CD4-positive, alpha-beta memory T cell (primary cell): Measurements from ENCODE around the gene AGO1. TPM values are rescaled to one million over a fixed set of nuclear protein-coding genes. Genes with fewer than 3 reads are reported as not detected.
"Not testable (repeated sequence)": the region's sequence is repeated elsewhere in the genome, so short reads cannot be mapped to it uniquely, and the experiment has no call there.

ENCODE experiments used
- CTCF ChIA-PET: fragments of 350-600 bp; sonication (Branson Sonifier 250); formaldehyde crosslinking; loops from one replicate; lab custom pipeline; 2021; ENCODE audit warnings: inconsistent platforms; ENCODE audit not compliant: partially characterized antibody; lab: Charles Lee
- POLR2A ChIA-PET: fragments of 350-600 bp; sonication (Branson Sonifier 250); formaldehyde crosslinking; loops from one replicate; lab custom pipeline; 2021; ENCODE audit not compliant: partially characterized antibody; lab: Charles Lee
- DNase-seq, 5 donors: peaks; one replicate each; pipeline versions ENCODE4 v3.0.0 to v3.0.0-alpha.2; 2020 to 2022; ENCODE audit warnings: mixed read lengths in 1 of 5
- H3K27ac ChIP-seq: one replicate; pipeline ENCODE4 v1.7.0; 2013; ENCODE audit warnings: low read depth, low read length
- H3K27me3 ChIP-seq: 2 replicates; pipeline ENCODE4 v1.7.0; 2013; ENCODE audit warnings: mild to moderate bottlenecking, low read length, moderate library complexity; ENCODE audit not compliant: insufficient read depth
- H3K36me3 ChIP-seq: 2 replicates; pipeline ENCODE4 v1.7.0; 2013; ENCODE audit warnings: mild to moderate bottlenecking, low read length, moderate library complexity; ENCODE audit not compliant: insufficient read depth
- H3K4me1 ChIP-seq: 2 replicates; pipeline ENCODE4 v1.7.0; 2013; ENCODE audit warnings: mild to moderate bottlenecking, low read length, moderate library complexity; ENCODE audit not compliant: insufficient read depth
- H3K4me3 ChIP-seq, 2 donors: one replicate each; pipeline ENCODE4 v1.7.0; 2013; ENCODE audit warnings: low read length in 2 of 2, mild to moderate bottlenecking in 1 of 2
- H3K9me3 ChIP-seq, 2 donors: one replicate each; pipeline ENCODE4 v1.7.0; 2013; ENCODE audit warnings: low read length in 2 of 2, control low read depth in 1 of 2; ENCODE audit not compliant: control insufficient read depth in 1 of 2
- H3K27ac Mint-ChIP-seq, 7 donors: one replicate each; pipeline ENCODE4 v1.8.0; 2020 to 2021; ENCODE audit warnings: mixed read lengths in 7 of 7, mild to moderate bottlenecking in 6 of 7, inconsistent platforms in 3 of 7, moderate library complexity in 3 of 7
- H3K27me3 Mint-ChIP-seq, 2 donors: one replicate each; pipeline ENCODE4 v1.8.0; 2020 to 2021; ENCODE audit warnings: mixed read lengths in 2 of 2
- H3K36me3 Mint-ChIP-seq, 2 donors: one replicate each; pipeline ENCODE4 v1.8.0; 2020 to 2021; ENCODE audit warnings: mixed read lengths in 2 of 2, inconsistent platforms in 1 of 2, mild to moderate bottlenecking in 1 of 2
- H3K4me1 Mint-ChIP-seq, 4 donors: one replicate each; pipeline ENCODE4 v1.8.0; 2020 to 2021; ENCODE audit warnings: mixed read lengths in 4 of 4, mild to moderate bottlenecking in 1 of 4
- H3K4me3 Mint-ChIP-seq, 8 donors: one replicate each; pipeline ENCODE4 v1.8.0; 2020 to 2021; ENCODE audit warnings: mixed read lengths in 8 of 8, mild to moderate bottlenecking in 7 of 8, moderate library complexity in 6 of 8, inconsistent platforms in 3 of 8
- H3K9me3 Mint-ChIP-seq, 8 donors: one replicate each; pipeline ENCODE4 v1.8.0; 2020 to 2021; ENCODE audit warnings: mixed read lengths in 8 of 8, mild to moderate bottlenecking in 5 of 8, inconsistent platforms in 3 of 8, moderate library complexity in 1 of 8
- intact Hi-C: fragments of 100-400 bp; cut with micrococcal nuclease; formaldehyde crosslinking; loops from one replicate; pipeline ENCODE4 v1.15.1; 2023
- polyA plus RNA-seq, 2 donors: library from polyadenylated mRNA; unstranded; fragments of 300-500 nt; fragmentation: Illumina TruSeq; gene quantifications; one replicate each; pipeline ENCODE4 v1.2.3, GENCODE V29; 2021
- total RNA-seq, 2 experiments: library from RNA; stranded (reverse); gene quantifications; one replicate each; pipeline ENCODE4 v1.2.3, GENCODE V29; 2021

AGO1 gene
- total and polyA plus RNA-seq, 4 experiments from 2014 or later = 7.4 to 27.3 (median 17.8) TPM

- H3K27me3 ChIP-seq, H3K4me1 ChIP-seq, H3K4me3 Mint-ChIP-seq, H3K27ac ChIP-seq, DNase-seq, H3K4me3 ChIP-seq, H3K27me3 Mint-ChIP-seq, POLR2A ChIA-PET, H3K4me1 Mint-ChIP-seq, H3K27ac Mint-ChIP-seq, H3K9me3 ChIP-seq, H3K9me3 Mint-ChIP-seq, H3K36me3 ChIP-seq, intact Hi-C loops, CTCF ChIA-PET: not testable (repeated sequence)
- peaks cover 23 to 27% of the 10 kb centered on the region in 2 donors for H3K36me3 Mint-ChIP-seq
These were observed 81.3 kb downstream of the AGO1 start for GRCh38 chr1:35964277-35964676.

GRCh38 chr1:35968396-35968795 is 85.4 kb downstream of the AGO1 start:
- no peak overlapping the region for H3K27ac Mint-ChIP-seq
- no peaks in the 10 kb centered on the region for H3K4me1 ChIP-seq
- H3K27me3 Mint-ChIP-seq = no peaks in the 10 kb centered on the region
- CTCF ChIA-PET = no interaction called here
- peaks cover 0 to 9% (median 1%) of the 10 kb centered on the region in 4 donors for H3K4me1 Mint-ChIP-seq
- DNase-seq = no peak
- no peak overlapping the region for H3K27ac ChIP-seq
- POLR2A ChIA-PET = no interaction called here
- intact Hi-C loops = no loop called here
- H3K4me3 ChIP-seq = no peak overlapping the region
- H3K36me3 ChIP-seq = peaks cover 18% of the 10 kb centered on the region
- no peak overlapping the region for H3K4me3 Mint-ChIP-seq
- H3K36me3 Mint-ChIP-seq = peaks cover 36 to 42% of the 10 kb centered on the region in 2 donors
- H3K9me3 Mint-ChIP-seq = no peaks in the 10 kb centered on the region
- H3K27me3 ChIP-seq = no peaks in the 10 kb centered on the region
- no peaks in the 10 kb centered on the region for H3K9me3 ChIP-seq

- H3K27me3 ChIP-seq = no peaks in the 10 kb centered on the region
- Mint-ChIP-seq H3K4me3 (no peak overlapping the region), H3K36me3 (peaks cover 54 to 56% of the 10 kb centered on the region in 2 donors), H3K27me3 (no peaks in the 10 kb centered on the region), H3K9me3 (no peaks in the 10 kb centered on the region), H3K4me1 (peaks cover 4 to 14% (median 10%) of the 10 kb centered on the region in 4 donors), H3K27ac (no peak overlapping the region)
- H3K9me3 ChIP-seq = no peaks in the 10 kb centered on the region
- no peaks in the 10 kb centered on the region for H3K4me1 ChIP-seq
- DNase-seq = no peak
- intact Hi-C loops = no loop called here
- no peak overlapping the region for H3K4me3 ChIP-seq
- H3K27ac ChIP-seq = no peak overlapping the region
- CTCF ChIA-PET = no interaction called here
- POLR2A ChIA-PET = no interaction called here
- H3K36me3 ChIP-seq = peaks cover 18% of the 10 kb centered on the region
These were observed 88.6 kb downstream of the AGO1 start for GRCh38 chr1:35971601-35972000.

- POLR2A ChIA-PET, H3K9me3 ChIP-seq, intact Hi-C loops, H3K4me3 ChIP-seq, DNase-seq, H3K27me3 ChIP-seq, H3K4me3 Mint-ChIP-seq, H3K27ac Mint-ChIP-seq, H3K27me3 Mint-ChIP-seq, H3K27ac ChIP-seq, H3K4me1 ChIP-seq, CTCF ChIA-PET, H3K9me3 Mint-ChIP-seq: not testable (repeated sequence)
- Mint-ChIP-seq H3K36me3 (peaks cover 53 to 56% of the 10 kb centered on the region in 2 donors), H3K4me1 (peaks cover 4 to 14% (median 10%) of the 10 kb centered on the region in 4 donors)
- peaks cover 18% of the 10 kb centered on the region for H3K36me3 ChIP-seq
These were observed 89.6 kb downstream of the AGO1 start for GRCh38 chr1:35972631-35973030.

GRCh38 chr1:35980090-35980489 is 97.1 kb downstream of the AGO1 start:
- H3K9me3 Mint-ChIP-seq = no peaks in the 10 kb centered on the region
- H3K9me3 ChIP-seq = no peaks in the 10 kb centered on the region
- H3K4me3 Mint-ChIP-seq = no peak overlapping the region
- H3K27me3 Mint-ChIP-seq = no peaks in the 10 kb centered on the region
- H3K27me3 ChIP-seq = no peaks in the 10 kb centered on the region
- H3K27ac ChIP-seq = no peak overlapping the region
- intact Hi-C loops = no loop called here
- peaks cover 4% of the 10 kb centered on the region for H3K36me3 ChIP-seq
- ChIA-PET CTCF (no interaction called here), POLR2A (no interaction called here)
- H3K4me1 ChIP-seq = no peaks in the 10 kb centered on the region
- H3K4me1 Mint-ChIP-seq = peaks cover 3 to 5% (median 5%) of the 10 kb centered on the region in 4 donors
- H3K36me3 Mint-ChIP-seq = peaks cover 42 to 46% of the 10 kb centered on the region in 2 donors
- no peak for DNase-seq
- no peak overlapping the region for H3K4me3 ChIP-seq
- no peak overlapping the region for H3K27ac Mint-ChIP-seq

Other genes starting within 250 kb of the AGO1 start
- gene PSMB2, start 241.7 kb upstream of the AGO1 start, total RNA-seq = 10 to 100 TPM; 25.5 to 28.2 TPM
- 10 to 100 TPM; 71.0 to 73.2 TPM for gene PSMB2, start 241.7 kb upstream of the AGO1 start, polyA plus RNA-seq
- gene C1orf216, start 164.3 kb upstream of the AGO1 start, total RNA-seq = 10 to 100 TPM in 1 of 2 experiments, 1 to 10 TPM in 1; 8.5 to 10.8 TPM
- 10 to 100 TPM; 13.8 to 15.2 TPM for gene C1orf216, start 164.3 kb upstream of the AGO1 start, polyA plus RNA-seq
- gene CLSPN, start 113.2 kb upstream of the AGO1 start, total RNA-seq = under 1 TPM; 0.28 to 0.90 TPM
- gene CLSPN, start 113.2 kb upstream of the AGO1 start, polyA plus RNA-seq = under 1 TPM; 0.17 to 0.43 TPM
- 10 to 100 TPM; 30.1 to 32.9 TPM for gene AGO4, start 75.2 kb upstream of the AGO1 start, total RNA-seq
- gene AGO4, start 75.2 kb upstream of the AGO1 start, polyA plus RNA-seq = 10 to 100 TPM in 1 of 2 donors, 1 to 10 TPM in 1; 3.6 to 13.6 TPM
- 10 to 100 TPM; 45.6 to 47.3 TPM for gene AGO3, start 47.9 kb downstream of the AGO1 start, total RNA-seq
- 10 to 100 TPM; 11.2 to 13.4 TPM for gene AGO3, start 47.9 kb downstream of the AGO1 start, polyA plus RNA-seq
- gene TEKT2, start 200.9 kb downstream of the AGO1 start, total RNA-seq = not detected
- gene TEKT2, start 200.9 kb downstream of the AGO1 start, polyA plus RNA-seq = not detected
- gene ADPRS, start 205.7 kb downstream of the AGO1 start, total RNA-seq = 10 to 100 TPM; 26.7 to 28.6 TPM
- 10 to 100 TPM; 25.7 to 31.5 TPM for gene ADPRS, start 205.7 kb downstream of the AGO1 start, polyA plus RNA-seq
- under 1 TPM; 0.25 to 0.26 TPM for gene COL8A2, start 242.0 kb downstream of the AGO1 start, total RNA-seq
- gene COL8A2, start 242.0 kb downstream of the AGO1 start, polyA plus RNA-seq = not detected